ENCODE results near the gene UGT1A10.

UGT1A10 gene

GRCh38 chr2:233600386-233600785 is 35.9 kb upstream of the UGT1A10 start:
- Histone ChIP-seq H2BK120ac (ENCODE audit: low read depth, low read length) (no peak overlapping the region), H3K27me3 (ENCODE audit: insufficient read depth, low read length, poor library complexity) (no peaks in the 10 kb centered on the region), H3K27ac (ENCODE audit: low read depth, low read length) (no peak overlapping the region), H3K36me3 (ENCODE audit: control insufficient read depth, insufficient read depth, low read length) (no peaks in the 10 kb centered on the region), H3K79me1 (ENCODE audit: low read length) (no peaks in the 10 kb centered on the region), H2BK5ac (ENCODE audit: low read length) (no peak overlapping the region), H3K79me2 (ENCODE audit: control insufficient read depth, insufficient read depth, low read length) (no peaks in the 10 kb centered on the region), H4K5ac (ENCODE audit: low read length) (no peak overlapping the region), H3K9ac (ENCODE audit: low read length) (no peak overlapping the region), H3K18ac (ENCODE audit: low read length) (no peak overlapping the region), H4K8ac (ENCODE audit: low read depth, low read length) (no peak overlapping the region), H3K23ac (ENCODE audit: low read length) (no peak overlapping the region), H3K4me2 (ENCODE audit: low read length) (no peak overlapping the region), H2AK5ac (ENCODE audit: low read length) (no peak overlapping the region), H2BK15ac (replicated peaks; ENCODE audit: low read depth) (no peak overlapping the region), H3K4me1 (ENCODE audit: control insufficient read depth, low read depth, low read length) (no peaks in the 10 kb centered on the region), H3K4me3 (ENCODE audit: low read length) (no peak overlapping the region), H3K56ac (ENCODE audit: low read length) (no peak overlapping the region), H3K4ac (ENCODE audit: low read depth, low read length) (no peak overlapping the region)
- WGBS (ENCODE audit: extremely low coverage, insufficient coverage, low lambda C conversion rate), result no CpG with 5 or more reads among the region's 2 CpGs
- no peak for DNase-seq

GRCh38 chr2:233602076-233602475 is 34.2 kb upstream of the UGT1A10 start:
- DNase-seq, result no peak
- Histone ChIP-seq H3K9ac (ENCODE audit: low read length) (no peak overlapping the region), H3K27me3 (ENCODE audit: insufficient read depth, low read length, poor library complexity) (no peaks in the 10 kb centered on the region), H3K18ac (ENCODE audit: low read length) (no peak overlapping the region), H3K23ac (ENCODE audit: low read length) (no peak overlapping the region), H3K36me3 (ENCODE audit: control insufficient read depth, insufficient read depth, low read length) (no peaks in the 10 kb centered on the region), H2BK15ac (replicated peaks; ENCODE audit: low read depth) (no peak overlapping the region), H3K4ac (ENCODE audit: low read depth, low read length) (no peak overlapping the region), H3K56ac (ENCODE audit: low read length) (no peak overlapping the region), H3K79me2 (ENCODE audit: control insufficient read depth, insufficient read depth, low read length) (no peaks in the 10 kb centered on the region), H3K79me1 (ENCODE audit: low read length) (no peaks in the 10 kb centered on the region), H2BK120ac (ENCODE audit: low read depth, low read length) (no peak overlapping the region), H3K27ac (ENCODE audit: low read depth, low read length) (no peak overlapping the region), H3K4me1 (ENCODE audit: control insufficient read depth, low read depth, low read length) (no peaks in the 10 kb centered on the region), H3K4me3 (ENCODE audit: low read length) (no peak overlapping the region), H4K5ac (ENCODE audit: low read length) (no peak overlapping the region), H2AK5ac (ENCODE audit: low read length) (no peak overlapping the region), H4K8ac (ENCODE audit: low read depth, low read length) (no peak overlapping the region), H2BK5ac (ENCODE audit: low read length) (no peak overlapping the region), H3K4me2 (ENCODE audit: low read length) (no peak overlapping the region)
- no CpG with 5 or more reads among the region's 1 CpG for WGBS (ENCODE audit: extremely low coverage, insufficient coverage, low lambda C conversion rate)

- Histone ChIP-seq H3K56ac (ENCODE audit: low read length) (no peak overlapping the region), H2BK120ac (ENCODE audit: low read depth, low read length) (no peak overlapping the region), H2BK5ac (ENCODE audit: low read length) (no peak overlapping the region), H3K4me3 (ENCODE audit: low read length) (no peak overlapping the region), H3K27ac (ENCODE audit: low read depth, low read length) (no peak overlapping the region), H3K79me2 (ENCODE audit: control insufficient read depth, insufficient read depth, low read length) (no peaks in the 10 kb centered on the region), H3K4me2 (ENCODE audit: low read length) (no peak overlapping the region), H4K5ac (ENCODE audit: low read length) (no peak overlapping the region), H3K4me1 (ENCODE audit: control insufficient read depth, low read depth, low read length) (no peaks in the 10 kb centered on the region), H3K27me3 (ENCODE audit: insufficient read depth, low read length, poor library complexity) (no peaks in the 10 kb centered on the region), H4K8ac (ENCODE audit: low read depth, low read length) (no peak overlapping the region), H3K9ac (ENCODE audit: low read length) (no peak overlapping the region), H3K23ac (ENCODE audit: low read length) (no peak overlapping the region), H3K79me1 (ENCODE audit: low read length) (no peaks in the 10 kb centered on the region), H2BK15ac (replicated peaks; ENCODE audit: low read depth) (no peak overlapping the region), H2AK5ac (ENCODE audit: low read length) (no peak overlapping the region), H3K4ac (ENCODE audit: low read depth, low read length) (no peak overlapping the region), H3K18ac (ENCODE audit: low read length) (no peak overlapping the region), H3K36me3 (ENCODE audit: control insufficient read depth, insufficient read depth, low read length) (no peaks in the 10 kb centered on the region)
- WGBS (ENCODE audit: extremely low coverage, insufficient coverage, low lambda C conversion rate), result no CpG with 5 or more reads among the region's 4 CpGs
- no peak for DNase-seq
Measured at GRCh38 chr2:233603520-233603919, 32.7 kb upstream of the UGT1A10 start.

DNA sequence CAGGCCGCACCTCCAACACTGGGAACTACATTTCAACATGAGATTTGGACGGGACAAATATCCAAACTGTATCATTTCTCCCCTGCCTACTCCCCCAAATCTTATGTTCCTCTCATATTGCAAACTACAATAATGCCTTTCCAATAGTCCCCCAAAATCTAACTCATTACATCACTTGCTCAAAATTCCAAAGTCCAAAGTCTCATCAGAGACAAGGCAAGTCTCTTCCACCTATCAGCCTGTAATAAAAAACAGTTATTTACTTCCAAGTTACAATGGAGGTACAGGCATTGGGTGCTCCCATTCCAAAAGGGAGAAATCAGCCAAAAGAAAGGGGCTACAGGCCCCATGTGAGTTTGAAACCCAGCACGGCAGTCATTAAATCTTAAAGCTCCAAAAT is 31.4 kb upstream of the UGT1A10 start:
- Histone ChIP-seq H3K27ac (ENCODE audit: low read depth, low read length) (no peak overlapping the region), H2BK5ac (ENCODE audit: low read length) (no peak overlapping the region), H3K36me3 (ENCODE audit: control insufficient read depth, insufficient read depth, low read length) (no peaks in the 10 kb centered on the region), H3K4me1 (ENCODE audit: control insufficient read depth, low read depth, low read length) (no peaks in the 10 kb centered on the region), H2BK120ac (ENCODE audit: low read depth, low read length) (no peak overlapping the region), H3K79me2 (ENCODE audit: control insufficient read depth, insufficient read depth, low read length) (no peaks in the 10 kb centered on the region), H4K8ac (ENCODE audit: low read depth, low read length) (no peak overlapping the region), H4K5ac (ENCODE audit: low read length) (no peak overlapping the region), H3K4me3 (ENCODE audit: low read length) (no peak overlapping the region), H3K18ac (ENCODE audit: low read length) (no peak overlapping the region), H3K9ac (ENCODE audit: low read length) (no peak overlapping the region), H3K23ac (ENCODE audit: low read length) (no peak overlapping the region), H3K56ac (ENCODE audit: low read length) (no peak overlapping the region), H3K4me2 (ENCODE audit: low read length) (no peak overlapping the region), H2BK15ac (replicated peaks; ENCODE audit: low read depth) (no peak overlapping the region), H3K4ac (ENCODE audit: low read depth, low read length) (no peak overlapping the region), H3K27me3 (ENCODE audit: insufficient read depth, low read length, poor library complexity) (no peaks in the 10 kb centered on the region), H2AK5ac (ENCODE audit: low read length) (no peak overlapping the region), H3K79me1 (ENCODE audit: low read length) (no peaks in the 10 kb centered on the region)
- DNase-seq, result no peak
- WGBS (ENCODE audit: extremely low coverage, insufficient coverage, low lambda C conversion rate), result no CpG with 5 or more reads among the region's 3 CpGs

- no peak overlapping the region for H3K4ac ChIP-seq (ENCODE audit: low read depth, low read length)
- no peak overlapping the region for H4K8ac ChIP-seq (ENCODE audit: low read depth, low read length)
- no peaks in the 10 kb centered on the region for H3K79me1 ChIP-seq (ENCODE audit: low read length)
- H2BK5ac ChIP-seq (ENCODE audit: low read length), result no peak overlapping the region
- H3K4me2 ChIP-seq (ENCODE audit: low read length), result no peak overlapping the region
- no peaks in the 10 kb centered on the region for H3K79me2 ChIP-seq (ENCODE audit: control insufficient read depth, insufficient read depth, low read length)
- DNase-seq, result no peak
- H3K36me3 ChIP-seq (ENCODE audit: control insufficient read depth, insufficient read depth, low read length), result no peaks in the 10 kb centered on the region
- H3K9ac ChIP-seq (ENCODE audit: low read length), result no peak overlapping the region
- H3K4me1 ChIP-seq (ENCODE audit: control insufficient read depth, low read depth, low read length), result no peaks in the 10 kb centered on the region
- H3K4me3 ChIP-seq (ENCODE audit: low read length), result no peak overlapping the region
- no peak overlapping the region for H2BK120ac ChIP-seq (ENCODE audit: low read depth, low read length)
- WGBS (ENCODE audit: extremely low coverage, insufficient coverage, low lambda C conversion rate), result no CpG with 5 or more reads among the region's 1 CpG
- no peak overlapping the region for H3K27ac ChIP-seq (ENCODE audit: low read depth, low read length)
- no peak overlapping the region for H3K18ac ChIP-seq (ENCODE audit: low read length)
- H3K56ac ChIP-seq (ENCODE audit: low read length), result no peak overlapping the region
- no peak overlapping the region for H2BK15ac ChIP-seq (replicated peaks; ENCODE audit: low read depth)
- no peaks in the 10 kb centered on the region for H3K27me3 ChIP-seq (ENCODE audit: insufficient read depth, low read length, poor library complexity)
- no peak overlapping the region for H3K23ac ChIP-seq (ENCODE audit: low read length)
- no peak overlapping the region for H4K5ac ChIP-seq (ENCODE audit: low read length)
- H2AK5ac ChIP-seq (ENCODE audit: low read length), result no peak overlapping the region
Measured at GRCh38 chr2:233605680-233606079, 30.6 kb upstream of the UGT1A10 start.

- no peaks in the 10 kb centered on the region for H3K4me1 ChIP-seq (ENCODE audit: control insufficient read depth, low read depth, low read length)
- no peak overlapping the region for H3K4me2 ChIP-seq (ENCODE audit: low read length)
- no peak for DNase-seq
- no peak overlapping the region for H3K56ac ChIP-seq (ENCODE audit: low read length)
- H3K79me2 ChIP-seq (ENCODE audit: control insufficient read depth, insufficient read depth, low read length), result no peaks in the 10 kb centered on the region
- no peaks in the 10 kb centered on the region for H3K36me3 ChIP-seq (ENCODE audit: control insufficient read depth, insufficient read depth, low read length)
- H2AK5ac ChIP-seq (ENCODE audit: low read length), result no peak overlapping the region
- H3K23ac ChIP-seq (ENCODE audit: low read length), result no peak overlapping the region
- no peak overlapping the region for H3K4ac ChIP-seq (ENCODE audit: low read depth, low read length)
- no peaks in the 10 kb centered on the region for H3K79me1 ChIP-seq (ENCODE audit: low read length)
- no peak overlapping the region for H3K18ac ChIP-seq (ENCODE audit: low read length)
- H2BK5ac ChIP-seq (ENCODE audit: low read length), result no peak overlapping the region
- H3K27ac ChIP-seq (ENCODE audit: low read depth, low read length), result no peak overlapping the region
- H4K8ac ChIP-seq (ENCODE audit: low read depth, low read length), result no peak overlapping the region
- no peak overlapping the region for H4K5ac ChIP-seq (ENCODE audit: low read length)
- no peak overlapping the region for H2BK15ac ChIP-seq (replicated peaks; ENCODE audit: low read depth)
- H2BK120ac ChIP-seq (ENCODE audit: low read depth, low read length), result no peak overlapping the region
- H3K27me3 ChIP-seq (ENCODE audit: insufficient read depth, low read length, poor library complexity), result no peaks in the 10 kb centered on the region
- H3K4me3 ChIP-seq (ENCODE audit: low read length), result no peak overlapping the region
- WGBS (ENCODE audit: extremely low coverage, insufficient coverage, low lambda C conversion rate), result no CpG with 5 or more reads among the region's 4 CpGs
- no peak overlapping the region for H3K9ac ChIP-seq (ENCODE audit: low read length)
Measured at GRCh38 chr2:233611284-233611683, 25.0 kb upstream of the UGT1A10 start.
